ENCODE data around the gene TP53I13.

Gene TP53I13

DNA sequence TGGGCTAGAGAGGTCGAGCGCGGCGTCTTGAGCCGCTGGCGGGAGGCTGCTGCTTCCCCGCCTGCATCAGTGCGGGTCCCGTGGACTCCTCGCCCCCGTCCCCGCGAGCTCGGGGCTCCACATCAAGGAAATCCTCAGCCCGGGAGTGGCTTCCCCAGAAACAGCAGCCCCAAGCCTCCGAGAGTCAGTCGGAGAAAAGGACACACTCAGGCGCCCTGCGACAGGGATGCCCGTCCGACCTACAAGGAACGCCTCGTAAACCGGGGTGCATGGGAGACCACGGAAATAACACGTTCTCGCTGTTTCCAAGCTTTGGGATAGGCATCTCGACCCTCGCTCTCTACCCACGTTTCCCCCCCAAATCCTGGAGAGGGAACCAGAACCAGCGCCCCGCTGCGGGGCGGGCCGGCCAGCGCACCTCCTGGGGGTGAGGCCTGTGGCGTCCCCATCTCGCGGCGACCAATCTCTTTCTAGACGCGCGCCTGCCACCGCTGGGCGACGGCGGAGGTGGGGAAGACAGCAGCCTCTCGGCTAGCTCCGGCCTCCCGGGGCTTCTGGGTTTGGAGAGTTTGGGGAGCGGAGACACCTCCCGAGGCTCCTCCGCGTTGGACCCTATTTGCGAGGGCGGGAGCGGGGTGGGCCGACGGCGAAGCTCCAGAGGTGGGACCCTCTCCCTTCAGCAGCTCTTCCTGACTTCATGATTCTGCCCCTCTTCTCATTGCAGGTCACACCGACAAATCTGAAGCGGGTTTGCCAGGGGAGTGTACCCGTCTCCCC is 759 bp upstream of the TP53I13 start:
- DNase-seq (ENCODE audit: low read depth): no peak

DNA sequence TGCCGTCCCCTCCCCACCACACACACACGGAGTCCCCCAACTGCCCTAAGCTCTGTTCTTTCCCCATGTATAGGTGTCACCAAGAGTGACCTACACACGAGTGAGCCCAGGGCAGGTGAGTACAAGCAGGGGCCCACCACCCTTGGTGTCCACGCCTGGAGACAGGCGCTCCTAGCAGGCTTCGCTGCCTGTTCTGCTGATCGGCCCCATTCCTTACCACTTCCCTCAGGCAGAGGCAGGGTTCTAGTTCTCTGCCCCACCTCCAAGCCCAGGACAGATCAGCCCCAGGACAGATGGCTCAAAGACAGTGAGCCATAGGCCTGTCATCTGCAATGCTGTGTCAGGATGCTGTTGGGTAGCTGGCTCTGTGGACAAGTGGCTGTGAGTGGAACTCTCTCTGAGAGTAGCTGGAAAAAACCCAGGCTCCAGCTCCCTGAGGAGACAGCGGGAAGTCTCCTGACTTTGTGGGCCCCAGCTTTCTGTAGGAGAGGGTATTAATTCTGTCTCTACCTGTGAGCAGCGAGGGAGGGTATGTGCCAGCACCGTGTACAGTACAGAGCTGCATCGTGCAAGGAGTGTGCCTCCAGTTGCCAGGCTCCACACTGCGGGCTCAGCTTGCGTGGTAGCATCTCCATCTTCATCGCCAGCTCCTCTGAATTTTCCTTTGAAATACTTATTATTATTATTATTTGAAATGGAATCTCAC is 897 bp downstream of the TP53I13 start:
- no peak for DNase-seq (ENCODE audit: low read depth)

DNA sequence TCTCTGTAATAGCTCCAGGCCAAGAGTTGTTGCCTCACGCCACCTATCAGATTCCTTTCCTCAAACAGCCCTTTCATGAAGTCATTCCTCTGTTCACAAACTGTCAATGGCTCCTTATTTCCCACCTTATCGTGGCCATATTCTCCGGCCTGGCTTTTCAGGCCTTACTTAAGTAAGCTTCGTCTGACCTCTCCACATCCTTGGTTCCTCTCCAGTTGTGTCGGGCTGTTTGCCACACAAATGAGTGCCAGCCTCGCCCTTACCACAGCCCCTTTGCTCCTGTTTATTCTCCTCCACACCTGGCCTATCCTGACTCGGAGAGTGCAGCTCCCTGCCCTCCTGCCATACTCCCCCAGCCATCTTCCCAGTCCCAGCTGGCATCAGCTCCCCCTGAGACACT is 2.0 kb downstream of the TP53I13 start:
- no peak for DNase-seq (ENCODE audit: low read depth)

DNA sequence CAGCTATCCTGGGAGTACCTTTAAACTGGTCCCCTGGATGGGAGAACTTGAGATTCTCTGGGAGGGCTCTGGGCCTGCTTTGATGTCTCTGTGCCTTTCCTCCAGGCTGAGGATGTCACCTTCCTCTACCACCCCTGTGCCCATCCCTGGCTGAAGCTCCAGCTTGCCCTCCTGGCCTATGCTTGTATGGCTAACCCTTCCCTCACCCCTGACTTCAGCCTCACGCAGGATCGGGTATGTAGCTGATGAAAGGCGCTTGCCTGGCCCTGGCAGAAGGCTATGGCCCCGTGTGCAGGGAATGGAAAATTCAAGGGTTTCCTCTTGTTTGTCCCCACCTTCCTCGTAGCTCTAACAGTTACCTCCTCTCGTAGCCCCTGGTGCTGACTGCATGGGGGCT is 3.0 kb downstream of the TP53I13 start:
- DNase-seq (ENCODE audit: low read depth): no peak

DNA sequence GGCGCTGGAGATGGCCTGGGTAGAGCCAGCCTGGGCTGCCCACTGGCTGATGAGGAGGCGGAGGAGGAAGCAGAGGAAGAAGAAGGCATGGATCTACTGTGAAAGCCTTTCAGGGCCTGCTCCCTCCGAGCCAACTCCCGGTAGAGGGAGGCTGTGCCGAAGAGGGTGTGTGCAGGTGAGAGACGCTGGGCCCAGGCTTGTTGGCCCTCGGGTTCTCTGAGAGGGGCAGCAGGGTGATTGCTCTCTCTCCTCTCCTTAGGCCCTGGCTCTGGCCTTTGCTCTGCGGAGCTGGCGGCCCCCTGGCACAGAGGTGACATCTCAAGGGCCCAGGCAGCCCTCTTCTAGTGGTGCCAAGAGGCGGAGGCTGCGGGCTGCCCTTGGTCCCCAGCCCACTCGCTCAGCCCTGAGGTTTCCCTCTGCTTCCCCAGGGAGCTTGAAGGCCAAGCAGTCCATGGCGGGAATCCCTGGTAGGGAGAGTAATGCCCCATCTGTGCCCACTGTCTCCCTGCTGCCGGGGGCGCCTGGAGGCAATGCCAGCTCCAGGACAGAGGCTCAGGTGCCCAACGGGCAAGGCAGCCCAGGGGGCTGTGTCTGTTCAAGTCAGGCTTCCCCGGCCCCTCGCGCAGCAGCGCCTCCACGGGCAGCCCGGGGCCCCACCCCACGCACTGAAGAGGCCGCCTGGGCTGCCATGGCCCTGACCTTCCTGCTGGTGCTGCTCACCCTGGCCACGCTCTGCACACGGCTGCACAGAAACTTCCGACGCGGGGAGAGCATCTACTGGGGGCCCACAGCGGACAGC is 3.6 kb downstream of the TP53I13 start:
- DNase-seq (ENCODE audit: low read depth): no peak

DNA sequence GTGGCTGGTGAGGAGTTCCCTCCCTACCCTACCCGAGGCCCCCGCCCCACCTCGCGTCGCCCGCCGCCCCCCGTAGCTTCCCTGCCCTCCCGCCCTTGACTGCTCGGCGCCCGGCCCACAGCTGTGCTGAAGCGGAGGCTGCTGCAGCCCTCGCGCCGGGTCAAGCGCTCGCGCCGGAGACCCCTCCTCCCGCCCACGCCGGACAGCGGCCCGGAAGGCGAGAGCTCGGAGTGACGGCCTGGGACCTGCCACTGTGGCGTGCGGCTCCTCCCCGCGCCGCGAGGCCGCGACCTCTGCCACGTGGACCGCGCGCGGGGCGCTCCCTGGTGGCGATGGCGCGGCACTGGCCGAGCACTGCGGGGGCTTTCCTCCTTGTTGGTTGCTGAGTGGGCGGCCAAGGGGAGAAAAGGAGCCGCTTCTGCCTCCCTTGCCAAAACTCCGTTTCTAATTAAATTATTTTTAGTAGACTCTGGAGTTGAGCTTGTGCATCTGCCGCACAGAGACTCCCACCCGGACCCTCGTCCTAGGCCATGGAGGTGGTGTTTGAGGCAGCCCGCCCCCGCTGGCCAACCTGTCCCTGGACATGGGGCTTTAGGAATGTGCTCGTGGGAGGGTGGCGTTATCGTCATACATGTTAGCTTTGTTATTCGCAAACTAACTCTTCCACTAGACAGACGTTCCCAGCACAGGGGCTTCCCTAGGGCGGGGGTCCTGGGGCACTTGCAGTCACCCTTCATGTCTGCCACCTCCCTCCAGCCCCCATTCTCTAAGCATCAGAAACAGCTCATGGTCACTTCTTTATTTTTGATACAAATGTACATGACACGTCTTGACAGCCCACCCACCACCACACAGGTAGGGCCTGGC is 4.4 kb downstream of the TP53I13 start:
- no peak for DNase-seq (ENCODE audit: low read depth)

DNA sequence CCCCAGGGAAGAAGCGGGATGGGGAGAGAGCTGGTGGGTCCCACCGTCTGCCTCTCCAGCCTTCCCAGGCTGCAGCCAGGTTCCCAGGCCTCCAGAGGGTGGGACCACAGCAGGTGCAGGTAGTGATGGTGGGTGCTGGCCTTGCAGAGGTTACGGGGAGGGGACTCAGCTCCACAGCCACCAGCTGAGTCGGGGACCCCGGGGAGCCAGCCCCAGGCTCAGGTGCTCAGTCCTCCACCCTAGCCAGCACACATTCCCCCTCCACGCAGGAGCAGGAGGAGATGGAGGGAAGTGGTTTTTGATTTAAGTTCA is 5.0 kb downstream of the TP53I13 start:
- no peak for DNase-seq (ENCODE audit: low read depth)

DNA sequence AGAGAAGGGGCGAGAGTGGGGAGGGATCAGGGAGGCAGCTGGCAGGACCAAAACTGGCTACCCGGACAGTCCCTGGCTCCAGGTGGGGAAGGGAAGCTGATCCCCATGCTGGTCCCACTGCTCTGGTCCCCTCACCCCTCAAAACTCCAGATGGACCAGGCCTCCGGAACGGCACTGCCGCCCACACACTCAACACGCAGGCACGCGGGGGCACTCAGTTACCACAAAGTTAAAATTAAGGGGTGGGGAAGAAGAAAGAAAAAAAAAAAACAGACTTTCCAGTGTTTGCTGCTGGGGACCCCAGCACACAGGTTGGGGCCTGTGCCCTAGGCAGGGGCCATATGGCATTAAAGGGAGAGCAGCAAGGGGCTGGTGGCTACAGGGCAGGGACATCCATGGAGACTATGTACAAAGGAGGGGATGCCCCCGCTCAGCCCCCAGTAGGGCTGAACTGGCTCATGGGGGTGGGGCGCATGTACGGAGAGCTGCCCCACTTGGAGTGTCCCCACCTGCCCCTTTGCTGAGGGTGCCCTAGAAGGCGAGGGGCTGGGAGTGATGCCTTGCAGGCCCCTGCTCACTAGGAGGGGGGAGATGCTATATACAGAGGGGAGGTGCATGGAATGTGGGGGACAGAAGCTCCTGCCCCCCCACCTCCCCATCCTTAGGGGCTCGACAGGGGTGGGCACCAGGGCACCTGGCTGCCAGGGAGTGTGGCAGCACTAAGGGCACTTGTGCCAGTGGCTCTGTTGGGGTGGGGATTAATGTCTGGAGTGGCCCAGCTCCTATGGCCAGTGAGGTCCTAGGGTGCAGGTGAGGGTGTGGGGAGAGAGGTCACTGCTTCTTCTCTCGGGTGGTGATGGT is 5.6 kb downstream of the TP53I13 start:
- no peak for DNase-seq (ENCODE audit: low read depth)

DNA sequence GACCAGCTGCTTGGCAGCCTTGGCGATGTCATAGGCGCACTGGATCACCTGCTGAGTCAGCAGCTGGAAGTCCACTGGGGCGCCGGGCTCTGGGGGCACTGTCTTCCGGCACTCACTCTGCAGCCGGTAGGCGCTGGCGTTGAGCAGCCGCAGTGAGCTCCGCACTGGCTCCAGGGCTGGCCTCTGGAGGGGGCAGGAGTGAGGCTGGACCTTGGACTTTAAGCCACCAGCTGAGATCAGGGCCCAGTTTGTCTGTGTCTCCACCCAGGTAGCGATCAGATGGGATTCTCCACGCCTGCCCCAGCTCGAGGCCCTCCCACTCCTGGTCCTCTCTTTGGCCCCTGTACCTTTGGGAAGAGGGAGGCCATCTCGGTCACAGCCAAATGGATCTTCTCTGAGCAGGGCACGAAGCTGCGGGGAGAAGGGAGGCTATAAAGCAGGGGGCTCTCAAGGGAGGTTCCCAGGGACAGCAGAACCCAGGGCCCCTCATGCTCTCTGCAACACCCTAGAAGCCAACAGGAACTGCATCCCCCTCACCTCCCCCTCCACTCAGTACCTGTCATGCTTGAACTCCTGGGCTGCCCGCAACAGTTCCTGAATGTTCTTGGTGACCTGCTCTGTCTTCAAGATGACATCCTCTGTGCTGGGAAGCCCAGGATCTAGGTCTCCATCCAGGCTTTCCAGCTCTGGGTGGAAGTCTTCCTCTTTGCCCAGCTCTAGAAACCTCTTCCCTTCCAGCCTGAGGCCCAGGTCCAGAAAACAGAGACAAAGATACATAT is 6.4 kb downstream of the TP53I13 start:
- no peak for DNase-seq (ENCODE audit: low read depth)

DNA sequence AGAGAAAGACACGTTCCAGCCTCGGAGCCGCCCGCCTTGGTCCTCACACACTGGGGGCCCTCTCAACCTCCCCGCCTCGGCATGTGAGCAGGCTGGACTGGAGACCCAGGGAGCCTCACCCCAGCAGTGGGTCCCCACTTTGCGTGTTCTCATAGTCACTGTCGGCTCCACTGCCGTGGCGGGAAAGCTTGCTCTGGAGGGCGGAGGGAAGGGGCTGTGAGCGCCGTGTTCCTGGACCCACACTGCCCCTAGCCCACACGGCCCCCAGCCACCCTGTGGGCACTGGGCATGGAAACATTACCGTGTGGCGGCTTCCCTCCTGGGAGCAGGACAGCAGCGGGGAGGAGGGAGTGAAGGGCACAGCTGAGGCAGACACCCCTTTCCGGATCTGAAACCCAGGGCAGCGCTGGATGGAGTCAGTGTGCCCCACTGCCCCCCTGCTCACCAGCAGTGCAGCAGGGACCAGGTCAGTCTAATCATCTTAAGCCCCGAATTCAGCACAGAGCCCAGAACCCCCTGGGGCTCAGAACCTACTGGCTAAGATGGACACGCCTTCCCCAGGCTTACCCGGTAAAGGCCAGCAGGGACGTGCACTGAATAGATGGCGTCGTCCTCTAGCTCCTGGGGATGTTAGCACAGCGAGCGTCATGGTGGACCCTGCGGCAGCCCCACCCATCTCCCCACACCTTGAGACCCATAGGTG is 7.2 kb downstream of the TP53I13 start:
- no peak for DNase-seq (ENCODE audit: low read depth)

DNA sequence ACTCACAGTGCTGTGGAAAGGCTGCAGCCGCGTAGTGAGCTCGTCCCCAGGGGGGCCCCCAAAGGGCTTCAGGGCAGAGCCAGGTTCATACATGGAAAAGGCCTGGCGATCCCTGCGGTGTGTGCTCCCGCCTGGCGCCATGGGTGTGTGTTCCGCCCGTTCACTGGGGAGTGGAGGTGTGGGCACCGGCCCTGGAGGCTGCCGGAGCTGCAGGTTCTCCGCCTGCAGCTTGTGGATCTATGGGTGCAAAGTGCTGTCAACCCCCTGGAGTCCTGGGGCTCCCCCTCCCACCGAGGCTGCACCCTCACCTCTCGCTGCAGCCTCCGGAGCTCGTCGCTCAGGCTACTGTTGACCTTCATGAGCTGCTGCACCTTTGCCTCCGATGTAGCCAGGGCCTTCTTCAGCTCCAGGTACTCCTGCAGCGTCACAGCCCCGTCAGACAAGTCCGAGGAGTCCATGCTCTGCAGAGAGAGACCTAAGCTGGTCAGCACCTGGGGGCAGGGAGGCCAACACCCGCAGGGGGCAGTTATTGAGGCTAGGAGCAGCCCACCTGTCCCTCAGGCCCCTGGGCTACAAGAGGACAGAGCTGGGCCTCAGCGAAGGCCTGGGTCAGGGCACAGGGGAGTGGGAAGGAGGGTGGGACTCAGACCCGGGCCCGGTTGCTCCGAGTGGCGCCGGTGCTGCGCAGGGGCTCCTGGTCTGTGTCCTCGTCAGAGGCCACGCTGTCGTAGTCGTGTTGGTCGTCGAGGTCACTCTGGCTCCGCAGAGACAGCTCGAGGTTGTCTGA is 7.9 kb downstream of the TP53I13 start:
- DNase-seq (ENCODE audit: low read depth): no peak

DNA sequence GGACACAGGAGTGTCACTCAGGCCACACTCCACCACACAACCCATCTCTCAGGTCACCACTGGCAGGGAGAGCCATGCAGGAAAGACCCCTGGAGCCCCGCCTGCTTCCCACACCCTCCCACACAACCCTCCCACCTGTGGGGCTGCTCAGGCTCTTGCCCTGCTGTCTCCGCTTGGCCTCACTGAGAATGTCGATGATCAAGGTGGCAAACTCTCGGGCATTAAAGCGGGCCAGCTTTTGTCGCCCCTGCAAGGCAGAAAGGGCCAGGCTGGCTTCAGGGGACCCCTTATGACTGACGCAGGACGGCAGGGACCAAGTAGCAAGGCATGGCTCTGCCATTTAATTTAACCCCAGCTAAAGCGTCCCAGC is 8.5 kb downstream of the TP53I13 start:
- DNase-seq (ENCODE audit: low read depth): no peak

DNA sequence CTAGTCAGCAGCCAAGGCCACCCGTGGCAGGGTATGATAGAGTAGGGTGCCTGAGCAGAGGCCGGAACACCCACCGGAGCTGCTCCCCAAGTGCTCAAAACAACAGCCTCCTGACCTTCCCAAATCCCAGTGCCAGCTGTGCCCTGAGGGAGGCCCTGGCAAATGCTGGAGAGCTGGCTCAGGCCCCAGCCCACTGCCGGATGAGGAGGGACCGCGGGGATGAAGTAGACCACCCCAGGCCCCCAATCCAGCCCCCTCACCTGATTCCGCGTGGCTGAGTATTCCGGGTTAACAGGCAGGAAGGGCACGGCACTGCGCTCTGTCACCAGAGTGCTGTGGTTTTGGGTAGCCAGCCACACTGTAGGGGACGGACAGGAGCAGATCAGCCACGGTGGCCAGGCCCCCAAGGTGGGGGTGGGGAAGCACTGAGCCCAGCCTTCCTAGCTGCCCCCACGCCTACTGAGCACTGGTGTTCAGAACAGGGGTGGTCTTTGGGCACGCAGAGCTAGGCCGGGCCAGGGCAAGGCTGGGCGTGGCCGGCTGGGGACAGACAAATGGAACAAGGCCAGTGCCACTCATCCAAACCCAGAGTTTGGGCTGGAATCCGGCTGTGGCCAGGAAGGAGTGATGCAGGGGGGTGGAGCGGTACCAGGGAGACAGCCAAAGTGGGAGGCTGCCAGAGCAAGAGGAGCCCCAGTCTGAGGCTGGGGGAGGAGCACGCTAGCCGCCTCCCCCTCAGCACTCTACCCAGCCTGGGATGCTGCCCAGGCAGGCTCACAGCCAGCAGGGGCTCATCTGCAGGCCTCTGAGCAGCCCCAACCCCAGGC is 9.1 kb downstream of the TP53I13 start:
- DNase-seq (ENCODE audit: low read depth): no peak

DNA sequence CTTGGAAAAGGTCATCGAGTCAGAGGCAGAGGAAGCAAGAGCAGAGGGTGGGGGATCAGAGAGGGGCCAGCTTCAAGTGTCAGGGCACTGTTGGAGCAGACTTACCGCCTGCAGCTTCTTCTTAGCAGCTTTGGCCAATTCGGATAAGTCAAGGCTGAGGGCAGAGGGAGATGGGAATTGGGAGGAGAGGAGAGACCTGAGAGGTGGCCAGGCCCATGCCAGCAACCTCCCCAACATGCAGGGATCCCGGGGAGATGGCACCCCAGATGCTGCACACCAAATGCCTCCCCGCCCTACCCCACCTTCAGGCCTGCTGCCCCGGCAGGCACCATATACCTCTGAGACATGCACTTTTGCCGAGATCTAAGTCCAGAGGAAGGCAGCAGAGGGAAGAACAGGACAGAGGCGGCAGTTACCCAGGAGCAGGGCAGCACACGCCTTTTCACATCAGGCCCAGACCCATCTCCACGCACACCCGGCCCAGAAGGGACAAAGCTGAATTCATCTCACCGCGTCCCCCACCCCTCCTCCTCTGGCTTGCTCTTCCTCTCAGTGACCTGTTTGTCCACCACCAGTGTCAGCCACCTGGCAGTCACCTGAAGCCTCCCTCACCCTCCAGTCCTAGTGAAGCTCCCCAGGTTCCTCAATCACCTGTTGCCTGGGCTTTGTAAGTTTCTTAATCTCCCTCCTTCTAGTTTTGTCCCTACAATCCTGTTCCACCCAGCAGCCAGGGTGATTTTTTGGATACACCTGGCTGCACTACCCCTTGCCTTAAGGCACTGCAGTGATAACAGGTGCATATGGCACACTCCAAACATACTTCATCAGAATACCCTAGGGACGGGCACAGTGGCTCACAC is 10.4 kb downstream of the TP53I13 start:
- DNase-seq (ENCODE audit: low read depth): no peak

DNA sequence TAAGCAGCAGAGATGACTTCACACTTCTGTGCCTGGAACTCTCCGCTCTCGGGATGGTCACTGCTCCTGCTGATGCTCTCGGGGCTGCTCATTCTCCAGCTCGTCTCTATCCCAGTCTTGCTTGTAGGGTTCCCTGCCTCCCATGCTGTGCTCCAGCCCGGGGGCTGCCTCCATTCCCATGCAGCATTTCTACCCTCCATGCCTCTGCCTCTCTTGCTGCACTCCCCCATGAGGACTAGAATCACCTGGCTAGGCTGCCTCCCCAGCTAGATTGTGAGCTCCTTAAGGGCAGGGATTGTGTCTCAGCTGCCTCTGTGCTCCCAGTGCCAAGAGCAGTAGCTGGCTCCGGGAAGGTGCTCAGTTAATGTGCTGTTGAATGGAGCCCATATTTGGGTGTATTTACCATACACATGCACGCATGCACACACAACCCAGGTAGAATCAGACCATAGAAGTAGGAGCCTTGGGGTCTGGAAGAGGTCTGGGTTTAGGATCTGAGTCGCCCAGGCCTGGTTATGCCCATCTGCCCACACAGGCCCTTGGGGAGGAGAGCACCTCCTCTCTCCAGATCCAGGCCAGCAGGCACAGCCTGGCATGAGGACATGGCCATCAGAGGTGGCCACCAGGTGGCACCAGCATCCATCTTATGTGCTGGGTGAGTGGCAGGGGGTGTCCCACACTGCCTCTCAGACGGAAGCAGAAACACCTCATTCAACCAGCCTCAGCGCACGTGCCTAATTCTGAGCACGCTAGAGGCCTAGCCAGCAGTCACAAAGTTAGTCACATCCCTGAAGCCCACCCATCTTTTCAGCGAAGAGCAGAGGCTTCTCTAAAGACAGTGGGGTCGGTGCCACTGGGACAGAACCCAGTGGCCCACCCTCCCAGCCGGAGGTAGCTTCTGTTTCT is 11.6 kb downstream of the TP53I13 start:
- no peak for DNase-seq (ENCODE audit: low read depth)
